SK-N-SH (cell line): ENCODE results near the gene RASSF4. TPM values are rescaled to one million over a fixed set of nuclear protein-coding genes. Genes with fewer than 3 reads are reported as not detected.

Experiments
- CTCF ChIA-PET: fragments of 300-600, 350-600 bp; formaldehyde crosslinking; extraction: SDS; loops from one replicate; lab custom pipeline; 2021; lab: Yijun Ruan, JAX
- POLR2A ChIA-PET: fragments of 350-600 bp; sonication (Branson Sonifier 250); formaldehyde crosslinking; extraction: SDS; loops from one replicate; lab custom pipeline; 2020; ENCODE audit warnings: antibody characterized with exemption, inconsistent platforms; lab: Yijun Ruan, JAX
- DNase-seq: peaks from one replicate; pipeline ENCODE4 v3.0.0; 2012
- H2AFZ ChIP-seq: fragments of 200-600 bp; sonication (generic); 2 replicates; pipeline ENCODE4 v1.8.1; 2016; ENCODE audit warnings: antibody characterized with exemption, mild to moderate bottlenecking, low read depth
- H3F3A ChIP-seq: fragments of 200-600 bp; sonication (generic); replicated peaks from 2 replicates; pipeline ENCODE3; 2016; ENCODE audit warnings: antibody characterized with exemption, mild to moderate bottlenecking; ENCODE audit not compliant: insufficient read depth
- H3K27ac ChIP-seq, 2 experiments: fragments of 200-500 bp in 1 of 2; fragments of 200-600 bp in 1 of 2; sonication (Bioruptor generic) in 1 of 2; sonication (generic), shearing (Covaris generic) in 1 of 2; 2 replicates each; pipeline versions ENCODE4 v1.5.1 to v1.6.1; 2014 to 2016; ENCODE audit warnings: low read depth in 2 of 2, inconsistent platforms in 1 of 2, low read length in 1 of 2, mild to moderate bottlenecking in 1 of 2, mixed read lengths in 1 of 2
- H3K27me3 ChIP-seq: fragments of 200-600 bp; sonication (generic), shearing (Covaris generic); 2 replicates; pipeline ENCODE4 v1.6.1; 2016; ENCODE audit warnings: mixed run types; ENCODE audit not compliant: insufficient read depth
- H3K36me3 ChIP-seq, 2 experiments: fragments of 200-500 bp in 1 of 2; fragments of 200-600 bp in 1 of 2; sonication (Bioruptor generic) in 1 of 2; sonication (generic) in 1 of 2; replicated peaks in 1 of 2; 2 replicates each; pipeline versions ENCODE3 to v1.5.1; 2014 to 2016; ENCODE audit warnings: low read length in 1 of 2, mild to moderate bottlenecking in 1 of 2; ENCODE audit not compliant: insufficient read depth in 2 of 2, control insufficient read depth in 1 of 2
- H3K4me1 ChIP-seq, 2 experiments: fragments of 200-500 bp in 1 of 2; fragments of 200-600 bp in 1 of 2; sonication (Bioruptor generic) in 1 of 2; sonication (generic), shearing (Covaris generic) in 1 of 2; 2 replicates each; pipeline versions ENCODE4 v1.5.1 to v1.6.1; 2014 to 2016; ENCODE audit warnings: low read depth in 1 of 2, low read length in 1 of 2, mixed run types in 1 of 2; ENCODE audit not compliant: insufficient read depth in 2 of 2, control insufficient read depth in 1 of 2
- H3K4me2 ChIP-seq: fragments of 200-600 bp; sonication (generic), shearing (Covaris generic); 2 replicates; pipeline ENCODE4 v1.6.1; 2017; ENCODE audit warnings: mixed run types
- H3K4me3 ChIP-seq, 2 experiments: fragments of 200-500 bp in 1 of 2; fragments of 200-600 bp in 1 of 2; sonication (Bioruptor generic) in 1 of 2; sonication (generic), shearing (Covaris generic) in 1 of 2; 2 replicates each; pipeline versions ENCODE4 v1.5.1 to v1.8.1; 2014 to 2016; ENCODE audit warnings: low read depth in 2 of 2, inconsistent platforms in 1 of 2, low read length in 1 of 2, mild to moderate bottlenecking in 1 of 2, mixed read lengths in 1 of 2, moderate library complexity in 1 of 2
- H3K79me2 ChIP-seq: fragments of 200-600 bp; sonication (generic); 2 replicates; pipeline ENCODE4 v1.8.1; 2017; ENCODE audit warnings: mild to moderate bottlenecking; ENCODE audit not compliant: insufficient read depth
- H3K9ac ChIP-seq: fragments of 200-600 bp; sonication (generic); 2 replicates; pipeline ENCODE4 v1.6.1; 2017; ENCODE audit warnings: mixed run types
- H3K9me2 ChIP-seq: fragments of 200-600 bp; sonication (generic); 2 replicates; pipeline ENCODE4 v1.6.1; 2017; ENCODE audit warnings: mixed run types
- H3K9me3 ChIP-seq: fragments of 200-600 bp; sonication (generic); 2 replicates; pipeline ENCODE4 v1.6.1; 2017; ENCODE audit warnings: mixed run types, mild to moderate bottlenecking, moderate library complexity
- H4K20me1 ChIP-seq: fragments of 200-600 bp; sonication (generic); 2 replicates; pipeline ENCODE4 v1.6.1; 2017; ENCODE audit warnings: mild to moderate bottlenecking, mixed run types; ENCODE audit not compliant: insufficient read depth
- CHD2 ChIP-seq: fragments of 150-350 bp; IDR thresholded peaks from 2 replicates; pipeline ENCODE4 v1.6.1; 2018; ENCODE audit warnings: low read length; ENCODE audit not compliant: partially characterized antibody
- CTCF ChIP-seq: fragments of 200-600 bp; sonication (generic); IDR thresholded peaks from 2 replicates; pipeline ENCODE4 v1.6.1; 2017; ENCODE audit warnings: antibody characterized with exemption, mild to moderate bottlenecking, moderate library complexity
- ELF1 ChIP-seq: IDR thresholded peaks from 2 replicates; pipeline ENCODE4 v1.4.0; 2012
- EZH2phosphoT487 ChIP-seq: fragments of 200-600 bp; sonication (generic); IDR thresholded peaks from 2 replicates; pipeline ENCODE4 v1.6.1; 2017; ENCODE audit warnings: low read depth, mixed run types, mild to moderate bottlenecking, antibody characterized with exemption, moderate library complexity, borderline replicate concordance
- FOXM1 ChIP-seq: IDR thresholded peaks from 2 replicates; pipeline ENCODE4 v1.4.0; 2012; ENCODE audit warnings: low read depth, mild to moderate bottlenecking
- GABPA ChIP-seq: IDR thresholded peaks from 2 replicates; pipeline ENCODE4 v1.4.0; 2012; ENCODE audit warnings: low read depth, mild to moderate bottlenecking
- GATA2 ChIP-seq: sonication (generic); formaldehyde crosslinking; IDR thresholded peaks from 2 replicates; pipeline ENCODE4 v1.5.0; 2020; ENCODE audit warnings: mild to moderate bottlenecking, missing genetic modification reagents
- IRF3 ChIP-seq: fragments of 150-350 bp; IDR thresholded peaks from 2 replicates; pipeline ENCODE4 v1.6.1; 2016; ENCODE audit warnings: mild to moderate bottlenecking, low read depth, low read length
- MAX ChIP-seq: IDR thresholded peaks from 2 replicates; pipeline ENCODE4 v1.4.0; 2012; ENCODE audit warnings: low read depth
- MXI1 ChIP-seq: IDR thresholded peaks from 2 replicates; pipeline ENCODE4 v1.6.1; 2012; ENCODE audit warnings: mild to moderate bottlenecking, low read depth, low read length, improper control_type of control experiment
- NFIC ChIP-seq: IDR thresholded peaks from 2 replicates; pipeline ENCODE4 v1.4.0; 2012; ENCODE audit warnings: borderline replicate concordance
- NRF1 ChIP-seq: IDR thresholded peaks from 2 replicates; pipeline ENCODE4 v1.6.1; 2012; ENCODE audit warnings: low read depth, mild to moderate bottlenecking, low read length
- PBX3 ChIP-seq: IDR thresholded peaks from 2 replicates; pipeline ENCODE4; 2012
- POLR2AphosphoS5 ChIP-seq: IDR thresholded peaks from 2 replicates; pipeline ENCODE4 v1.6.1; 2012; ENCODE audit warnings: low read depth, low read length
- RAD21 ChIP-seq: IDR thresholded peaks from 2 replicates; pipeline ENCODE4 v1.6.1; 2012; ENCODE audit warnings: mild to moderate bottlenecking, low read length
- RXRA ChIP-seq: IDR thresholded peaks from 2 replicates; pipeline ENCODE4 v1.4.0; 2012; ENCODE audit warnings: low read depth, mild to moderate bottlenecking, borderline replicate concordance
- SIN3A ChIP-seq: IDR thresholded peaks from 2 replicates; pipeline ENCODE4 v1.6.1; 2012; ENCODE audit warnings: low read depth, mild to moderate bottlenecking, low read length, moderate library complexity, borderline replicate concordance
- USF1 ChIP-seq: IDR thresholded peaks from 2 replicates; pipeline ENCODE4 v1.4.0; 2012; ENCODE audit warnings: low read depth, borderline replicate concordance
- USF2 ChIP-seq: fragments of 150-350 bp; IDR thresholded peaks from 2 replicates; pipeline ENCODE4 v1.6.1; 2017; ENCODE audit warnings: antibody characterized with exemption, low read length, low read depth, borderline replicate concordance
- YY1 ChIP-seq: IDR thresholded peaks from 2 replicates; pipeline ENCODE4 v1.4.0; 2012; ENCODE audit warnings: low read depth, mild to moderate bottlenecking
- WGBS: methylation state at CpG from one replicate; pipeline ENCODE4 v1.1.6; 2017; ENCODE audit warnings: low lambda C conversion rate; 5-methylcytosine and 5-hydroxymethylcytosine counted together
- polyA plus RNA-seq, 3 experiments: library from polyadenylated mRNA; depleted of rRNA; stranded (reverse); fragments of >200 nt; gene quantifications; 2 replicates each; pipeline ENCODE4 v1.2.3, GENCODE V29; 2012

The RASSF4 gene
- polyA plus RNA-seq, 1 of the 3 experiments (the other 2 are of a cell fraction), result 11.0 TPM

- Histone ChIP-seq H4K20me1 (no peaks in the 10 kb centered on the region), H2AFZ (no peak overlapping the region), H3K4me3 (no peak overlapping the region), H3F3A (no peaks in the 10 kb centered on the region), H3K4me2 (no peak overlapping the region), H3K9me2 (no peaks in the 10 kb centered on the region), H3K27me3 (peaks cover 80% of the 10 kb centered on the region), H3K36me3 (no peaks in the 10 kb centered on the region), H3K9me3 (no peaks in the 10 kb centered on the region), H3K27ac (no peak overlapping the region), H3K9ac (no peak overlapping the region), H3K4me1 (peaks cover 0 to 6% of the 10 kb centered on the region in 2 experiments; a peak in 1 of 4 replicates), H3K79me2 (no peaks in the 10 kb centered on the region)
- TF ChIP-seq MXI1 (no peak), USF1 (no peak), CHD2 (no peak), GABPA (no peak), FOXM1 (no peak), IRF3 (no peak), RXRA (no peak), SIN3A (no peak), NRF1 (no peak), YY1 (no peak), PBX3 (no peak), POLR2AphosphoS5 (no peak), RAD21 (no peak), MAX (no peak), GATA2 (CRISPR knock-in tag) (no peak), EZH2phosphoT487 (no peak), NFIC (no peak), ELF1 (no peak), CTCF (no peak), USF2 (no peak)
- DNase-seq, result no peak
- ChIA-PET CTCF (interaction anchor here (1.1 to 5.4 kb wide), 2 partner anchors 9 to 22 kb away, joined by 3 to 20 read pairs; no protein-coding TSS in a partner anchor), POLR2A (no interaction called here)
- WGBS, result 35% methylated on average over 7 of the region's 7 CpGs
Observed at GRCh38 chr10:44910602-44911001, 49.0 kb upstream of the RASSF4 start.
